Measurements from ENCODE around the gene SDF4. TPM values are rescaled to one million over a fixed set of nuclear protein-coding genes. Genes with fewer than 3 reads are reported as not detected.

SDF4 gene
- total RNA-seq, 4 donors from 2014 or later, result 81.7 to 121 (median 104) TPM

GRCh38 chr1:1204998-1205768, 26.6 kb downstream of the SDF4 start:
- TF ChIP-seq CTCF (IDR thresholded peaks at IDR 0.05), result no peak
- TF ChIP-seq POLR2A (IDR thresholded peaks at IDR 0.05), result no peak
- intact Hi-C loops (cut with DNase I; ENCODE audit: low total_unique reads), result no loop called here
- no peak overlapping the region for H3K4me3 ChIP-seq (ENCODE audit: low read depth, poor library complexity, severe bottlenecking)
- no peak for DNase-seq (ENCODE audit: low spot score in 2 of 2)
- 68 to 82% methylated on average over 6 to 16 of the region's 19 CpGs for WGBS, 2 donors

DNA sequence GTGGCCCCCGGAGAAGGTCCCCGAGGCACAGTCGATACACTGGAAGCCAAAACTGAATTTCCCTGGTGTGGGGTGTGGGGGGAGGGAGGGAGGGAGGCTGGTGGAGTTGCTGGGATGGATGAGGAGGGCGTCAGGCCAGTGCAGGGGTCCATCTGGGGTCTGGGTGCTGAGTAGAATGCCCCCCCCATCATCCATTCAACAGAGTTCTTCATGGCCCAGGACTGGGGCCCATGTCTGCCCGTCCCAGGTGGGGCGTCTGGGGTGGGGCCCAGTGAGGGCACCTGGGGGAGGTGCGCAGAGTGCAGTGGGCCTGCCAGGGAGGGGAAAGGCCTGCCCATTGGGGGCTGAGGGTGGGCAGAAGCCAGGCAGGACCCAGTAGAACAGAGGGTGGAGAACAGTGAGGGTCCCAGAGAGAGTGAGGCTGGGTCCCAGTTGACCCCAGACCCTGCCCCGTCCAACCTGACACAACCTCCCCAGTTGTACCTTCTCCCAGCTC, 27.3 kb downstream of the SDF4 start:
- TF ChIP-seq POLR2A (IDR thresholded peaks at IDR 0.05) (no peak), CTCF (IDR thresholded peaks at IDR 0.05) (no peak)
- intact Hi-C loops (cut with DNase I; ENCODE audit: low total_unique reads), result no loop called here
- H3K4me3 ChIP-seq (ENCODE audit: low read depth, poor library complexity, severe bottlenecking), result no peak overlapping the region
- DNase-seq (ENCODE audit: low spot score in 2 of 2), result no peak
- 84 to 96% methylated on average over 7 to 8 of the region's 8 CpGs for WGBS, 2 donors

- TF ChIP-seq POLR2A (IDR thresholded peaks at IDR 0.05) (no peak), CTCF (IDR thresholded peaks at IDR 0.05) (no peak)
- H3K4me3 ChIP-seq (ENCODE audit: low read depth, poor library complexity, severe bottlenecking), result no peak overlapping the region
- DNase-seq (ENCODE audit: low spot score in 2 of 2), result no peak
- intact Hi-C loops (cut with DNase I; ENCODE audit: low total_unique reads), result no loop called here
- WGBS, 2 donors, result 71% methylated on average over 43 to 44 of the region's 49 CpGs
Measured at GRCh38 chr1:1203561-1204424, 28.0 kb downstream of the SDF4 start.

GRCh38 chr1:1202831-1203560, 28.8 kb downstream of the SDF4 start:
- TF ChIP-seq POLR2A (IDR thresholded peaks at IDR 0.05), result no peak
- no peak for TF ChIP-seq CTCF (IDR thresholded peaks at IDR 0.05)
- H3K4me3 ChIP-seq (ENCODE audit: low read depth, poor library complexity, severe bottlenecking), result no peak overlapping the region
- WGBS, 2 donors, result 63% methylated on average over 21 of the region's 27 CpGs; no CpG with 5 or more reads in 1 of the 2 donors
- DNase-seq (ENCODE audit: low spot score in 2 of 2), result no peak
- intact Hi-C loops (cut with DNase I; ENCODE audit: low total_unique reads), result no loop called here

Measured in lower leg skin (tissue), 4 donors.